Measurements from ENCODE around the gene ACTR2. TPM values are rescaled to one million over a fixed set of nuclear protein-coding genes. Genes with fewer than 3 reads are reported as not detected.

Gene ACTR2
- polyA plus RNA-seq, 1 donor from 2014 or later, result 118 TPM

GRCh38 chr2:65298089-65298488, 70.5 kb downstream of the ACTR2 start:
- no peak overlapping the region for H3K4me2 ChIP-seq (ENCODE audit: low read length)
- H3K36me3 ChIP-seq (ENCODE audit: insufficient read depth, low read length), result no peaks in the 10 kb centered on the region

GRCh38 chr2:65299246-65299645, 71.6 kb downstream of the ACTR2 start:
- H3K4me2 ChIP-seq (ENCODE audit: low read length), result no peak overlapping the region
- H2AFZ ChIP-seq (ENCODE audit: low read depth, low read length), result no peak overlapping the region
- H3K27ac ChIP-seq (ENCODE audit: low read length), result no peak overlapping the region
- H3K9me3 ChIP-seq (ENCODE audit: low read length), result no peaks in the 10 kb centered on the region
- H3K79me2 ChIP-seq (replicated peaks; ENCODE audit: insufficient read depth, low read length), result no peaks in the 10 kb centered on the region
- H3K27me3 ChIP-seq (ENCODE audit: insufficient read depth, low read depth, low read length), result no peaks in the 10 kb centered on the region
- no peaks in the 10 kb centered on the region for H3K36me3 ChIP-seq (ENCODE audit: insufficient read depth, low read length)
- H3K9me2 ChIP-seq (ENCODE audit: insufficient read depth, low read length), result no peaks in the 10 kb centered on the region
- no peak overlapping the region for H3K4me3 ChIP-seq (ENCODE audit: low read length)
- no peaks in the 10 kb centered on the region for H4K20me1 ChIP-seq (ENCODE audit: insufficient read depth)
- H3F3A ChIP-seq (ENCODE audit: insufficient read depth, low read length, poor library complexity, severe bottlenecking), result no peaks in the 10 kb centered on the region
- H3K9ac ChIP-seq (ENCODE audit: low read length), result no peak overlapping the region
- TF ChIP-seq RAD21 (conservative IDR thresholded peaks at IDR 0.05) (no peak), POLR2AphosphoS5 (IDR thresholded peaks at IDR 0.05) (no peak), EP300 (conservative IDR thresholded peaks at IDR 0.05; ENCODE audit: poor library complexity, severe bottlenecking) (no peak), EZH2 (IDR thresholded peaks at IDR 0.05; ENCODE audit: borderline replicate concordance, insufficient read depth, low read length, poor library complexity, severe bottlenecking) (no peak), SMC3 (conservative IDR thresholded peaks at IDR 0.05; ENCODE audit: poor library complexity) (no peak), MXI1 (conservative IDR thresholded peaks at IDR 0.05; ENCODE audit: poor library complexity, severe bottlenecking) (no peak), REST (IDR thresholded peaks at IDR 0.05; ENCODE audit: borderline replicate concordance) (no peak), TAF1 (IDR thresholded peaks at IDR 0.05; ENCODE audit: low read depth) (no peak)

More at GRCh38 chr2:65298089-65298488, 70.5 kb downstream of the ACTR2 start:
- Histone ChIP-seq H3K9me3 (ENCODE audit: low read length) (no peaks in the 10 kb centered on the region), H3K9ac (ENCODE audit: low read length) (no peak overlapping the region), H3K4me3 (ENCODE audit: low read length) (no peak overlapping the region), H3F3A (ENCODE audit: insufficient read depth, low read length, poor library complexity, severe bottlenecking) (no peaks in the 10 kb centered on the region), H3K27me3 (ENCODE audit: insufficient read depth, low read depth, low read length) (no peaks in the 10 kb centered on the region), H3K79me2 (replicated peaks; ENCODE audit: insufficient read depth, low read length) (no peaks in the 10 kb centered on the region), H4K20me1 (ENCODE audit: insufficient read depth) (no peaks in the 10 kb centered on the region), H3K27ac (ENCODE audit: low read length) (no peak overlapping the region), H3K9me2 (ENCODE audit: insufficient read depth, low read length) (no peaks in the 10 kb centered on the region), H2AFZ (ENCODE audit: low read depth, low read length) (no peak overlapping the region)
- TF ChIP-seq EP300 (conservative IDR thresholded peaks at IDR 0.05; ENCODE audit: poor library complexity, severe bottlenecking) (no peak), TAF1 (IDR thresholded peaks at IDR 0.05; ENCODE audit: low read depth) (no peak), CTCF (IDR thresholded peaks at IDR 0.05; ENCODE audit: poor library complexity, severe bottlenecking) (no peak), MXI1 (conservative IDR thresholded peaks at IDR 0.05; ENCODE audit: poor library complexity, severe bottlenecking) (no peak), SMC3 (conservative IDR thresholded peaks at IDR 0.05; ENCODE audit: poor library complexity) (no peak), POLR2AphosphoS5 (IDR thresholded peaks at IDR 0.05) (no peak), REST (IDR thresholded peaks at IDR 0.05; ENCODE audit: borderline replicate concordance) (no peak), RAD21 (conservative IDR thresholded peaks at IDR 0.05) (no peak), EZH2 (IDR thresholded peaks at IDR 0.05; ENCODE audit: borderline replicate concordance, insufficient read depth, low read length, poor library complexity, severe bottlenecking) (no peak)
